CD4-positive, alpha-beta T cell treated with Interferon gamma for 1 hour (primary cell): Measurements from ENCODE around the gene SERTAD4.
"Not testable (repeated sequence)": the region's sequence is repeated elsewhere in the genome, so short reads cannot be mapped to it uniquely, and the experiment has no call there.

Experiments used
- DNase-seq: peaks from one replicate; pipeline ENCODE4 v3.0.0-alpha.2; 2020

The SERTAD4 gene

DNA sequence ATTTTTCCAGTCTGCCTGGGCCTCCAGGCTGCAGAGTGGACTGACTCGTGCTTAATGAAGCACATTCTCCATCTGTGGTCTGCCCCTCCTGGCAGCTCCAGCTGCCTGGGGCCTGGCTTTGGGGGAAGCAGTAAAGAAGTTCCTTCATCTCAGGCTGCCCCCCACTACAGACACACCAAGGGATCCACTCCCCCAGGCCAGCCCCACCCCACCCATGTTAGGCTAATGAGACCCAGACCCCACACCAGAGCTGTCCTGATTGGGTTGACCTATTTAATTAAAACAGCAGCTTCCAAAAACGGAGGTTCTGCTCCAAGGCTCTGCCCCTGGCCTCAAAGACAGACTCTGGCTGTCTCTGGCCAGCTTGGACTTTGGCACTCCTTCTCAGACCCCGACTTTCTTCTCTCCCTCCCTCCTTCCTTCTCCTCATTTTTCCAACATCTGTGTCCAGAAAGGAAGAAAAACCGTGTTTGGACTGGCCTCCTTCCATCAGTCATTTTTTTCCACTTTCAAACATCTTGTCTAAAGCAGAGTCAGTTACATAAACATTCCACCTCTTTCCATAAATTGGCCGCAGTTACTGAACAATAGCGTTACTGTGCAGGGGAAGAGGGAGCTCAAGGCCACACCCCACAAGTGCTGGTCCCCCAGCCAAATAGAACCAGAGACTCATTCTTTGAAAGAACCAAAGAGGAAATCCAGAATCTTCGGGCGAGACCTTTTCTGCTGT lies 29.7 kb downstream of the SERTAD4 start:
- no peak for DNase-seq

DNA sequence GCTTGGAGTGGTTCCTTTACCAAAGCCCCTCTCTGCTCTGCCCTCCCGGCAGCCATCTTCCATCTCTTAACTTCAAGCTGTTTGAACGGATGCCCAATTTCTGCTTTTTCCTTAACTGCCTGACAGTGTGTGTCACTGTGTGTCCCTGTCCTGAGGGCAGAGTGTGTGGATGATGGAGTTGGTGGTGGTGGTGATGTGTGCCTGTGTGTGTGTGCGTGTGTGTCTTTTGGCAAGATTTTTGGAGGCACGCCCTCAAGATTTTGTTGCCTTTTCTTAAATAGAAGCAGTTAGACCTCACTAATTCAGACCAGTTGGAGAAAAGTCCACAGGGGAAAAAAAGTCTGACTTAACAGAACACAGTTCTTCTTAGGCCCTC lies 30.3 kb downstream of the SERTAD4 start:
- no peak for DNase-seq

DNA sequence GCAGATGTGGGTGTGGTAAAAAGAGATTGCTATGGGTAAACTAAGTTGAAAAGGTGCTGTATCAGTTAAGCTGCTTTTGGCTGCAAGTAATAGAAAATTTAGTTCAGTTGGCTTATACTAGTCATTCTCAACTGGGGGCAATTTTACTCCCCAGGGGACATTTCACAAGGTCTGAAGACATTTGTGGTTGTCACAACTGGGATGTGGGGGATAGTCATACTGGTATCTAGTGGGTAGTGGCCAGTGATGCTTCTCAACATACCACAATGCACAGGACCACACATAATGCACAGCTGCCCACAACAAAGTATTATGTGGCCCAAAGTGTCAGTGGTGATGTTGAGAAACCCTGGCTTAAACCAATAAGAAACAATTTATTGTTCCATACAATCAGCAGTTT lies 31.4 kb downstream of the SERTAD4 start:
- DNase-seq: no peak

DNA sequence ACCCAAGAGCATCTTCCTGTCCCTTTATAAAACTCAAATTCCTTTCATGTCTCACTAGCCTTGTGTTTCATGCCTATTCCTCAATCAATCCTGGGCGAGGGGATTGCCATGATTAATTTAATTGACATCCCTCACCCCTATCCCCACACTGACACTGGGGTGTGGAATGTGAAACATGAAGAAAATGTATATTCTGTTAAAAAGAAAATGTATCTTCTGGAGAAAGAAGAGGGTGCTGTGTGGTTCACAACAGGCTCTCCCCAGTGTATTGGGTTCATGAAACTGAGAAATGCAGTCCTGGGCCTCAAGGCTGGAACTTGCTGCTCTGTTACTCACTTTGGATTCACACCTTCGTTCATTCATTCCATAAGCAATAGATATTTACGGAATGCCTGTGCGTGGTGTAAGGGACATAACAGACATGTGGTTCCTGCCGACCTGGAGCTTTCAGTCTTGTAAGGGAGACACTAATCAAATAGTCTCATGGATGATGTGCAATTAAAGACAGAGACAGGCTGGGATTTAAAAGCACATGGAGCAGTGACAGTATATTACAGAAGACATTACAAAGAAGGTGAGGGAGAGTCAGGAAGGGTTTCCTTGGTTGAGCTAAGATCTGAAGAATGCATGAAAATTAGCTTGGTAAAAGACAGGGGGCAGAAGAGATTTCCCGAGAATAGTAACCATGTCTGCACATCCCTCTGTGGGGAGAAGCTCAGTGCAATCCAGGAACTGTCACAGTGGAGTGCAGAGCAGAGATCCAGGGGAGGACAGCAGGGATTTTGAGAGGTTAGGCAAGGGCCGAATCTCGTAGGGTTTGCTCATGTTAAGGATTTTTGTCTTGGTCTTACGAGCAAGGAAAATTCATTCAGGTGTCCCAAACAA lies 32.1 kb downstream of the SERTAD4 start:
- no peak for DNase-seq

DNA sequence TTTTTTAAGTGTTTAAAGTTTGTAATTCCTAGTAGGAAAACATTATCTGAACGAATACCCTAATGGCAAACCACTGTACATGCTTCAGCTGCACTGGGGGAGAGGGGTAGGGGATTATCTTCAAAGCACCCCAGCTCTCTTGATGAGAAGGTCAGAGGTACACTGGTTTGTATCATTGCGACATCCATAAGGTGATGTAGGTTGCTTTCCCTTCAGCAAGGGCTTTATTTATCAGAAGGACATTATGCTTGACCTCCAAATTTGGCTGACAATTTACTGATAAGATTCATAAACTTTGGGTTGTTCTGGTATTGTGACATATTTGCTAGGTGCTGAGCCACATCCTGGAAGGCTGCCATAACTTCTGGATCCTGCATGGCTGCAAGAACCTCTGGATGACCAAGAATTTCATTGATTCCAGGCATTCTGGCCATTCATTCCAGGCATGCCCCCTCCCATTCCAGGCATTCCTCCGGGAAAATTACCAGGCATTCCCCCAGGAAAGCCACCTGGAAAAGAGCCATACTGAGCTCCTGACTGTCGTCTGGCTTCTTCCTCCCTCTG lies 32.9 kb downstream of the SERTAD4 start:
- DNase-seq: not testable (repeated sequence)

DNA sequence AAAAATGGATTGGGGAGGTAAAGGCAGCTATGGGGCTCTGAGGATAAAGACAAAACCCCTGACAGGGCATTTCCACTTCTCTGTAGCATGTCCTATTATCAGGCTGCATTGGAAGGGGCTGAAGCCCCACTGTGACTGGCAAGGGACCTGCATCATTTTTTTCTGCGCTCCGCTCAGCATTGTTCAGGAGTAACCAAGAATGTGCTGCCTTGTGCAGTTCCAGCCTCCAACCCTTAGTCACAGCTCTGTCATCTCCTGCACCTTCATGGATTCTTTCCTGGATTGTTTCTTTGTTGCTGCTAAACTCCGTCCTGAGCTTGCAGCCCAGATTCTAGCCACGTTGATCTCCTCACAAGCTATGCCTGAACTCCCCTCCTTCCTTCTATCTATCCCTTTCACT lies 37.4 kb downstream of the SERTAD4 start:
- no peak for DNase-seq

DNA sequence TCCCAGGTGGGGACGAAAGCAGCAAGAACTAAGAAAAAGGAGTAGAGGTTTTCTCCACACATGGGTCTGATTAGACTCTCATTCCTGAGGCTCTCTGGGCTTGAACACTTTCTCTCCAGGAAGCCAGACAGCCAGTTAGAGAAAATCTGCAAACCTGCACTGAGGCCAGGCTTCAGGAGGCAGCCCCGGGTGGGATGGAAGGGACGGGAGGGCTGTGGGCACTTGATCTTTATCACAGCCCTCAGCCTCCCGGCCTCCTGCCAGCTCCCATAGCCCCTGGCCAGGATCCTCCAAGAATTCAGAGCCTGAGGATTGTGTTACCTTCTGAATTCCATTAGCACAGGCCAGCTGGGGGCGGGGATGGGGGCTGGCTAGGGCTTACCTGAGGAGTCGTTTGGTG lies 40.1 kb downstream of the SERTAD4 start:
- DNase-seq: no peak

DNA sequence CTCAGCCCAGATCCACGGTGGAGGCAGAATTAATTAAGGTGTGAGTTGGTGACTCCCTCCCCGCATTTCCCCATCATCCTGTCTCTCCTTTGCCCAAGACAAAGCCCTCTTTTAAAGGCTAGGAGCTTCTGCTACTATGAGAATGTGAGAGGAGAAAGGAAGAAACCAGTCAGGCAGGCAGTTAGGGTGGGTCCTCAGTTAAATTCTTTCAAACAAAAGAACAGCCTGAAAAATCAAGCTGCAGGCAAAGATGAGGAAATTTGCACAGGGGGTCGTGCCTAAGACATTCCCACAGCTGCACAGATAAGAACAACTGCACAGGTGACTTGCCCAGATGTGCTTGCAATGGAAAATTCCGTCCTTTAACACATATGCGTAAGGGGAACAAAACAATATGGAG lies 47.6 kb downstream of the SERTAD4 start:
- DNase-seq: no peak

DNA sequence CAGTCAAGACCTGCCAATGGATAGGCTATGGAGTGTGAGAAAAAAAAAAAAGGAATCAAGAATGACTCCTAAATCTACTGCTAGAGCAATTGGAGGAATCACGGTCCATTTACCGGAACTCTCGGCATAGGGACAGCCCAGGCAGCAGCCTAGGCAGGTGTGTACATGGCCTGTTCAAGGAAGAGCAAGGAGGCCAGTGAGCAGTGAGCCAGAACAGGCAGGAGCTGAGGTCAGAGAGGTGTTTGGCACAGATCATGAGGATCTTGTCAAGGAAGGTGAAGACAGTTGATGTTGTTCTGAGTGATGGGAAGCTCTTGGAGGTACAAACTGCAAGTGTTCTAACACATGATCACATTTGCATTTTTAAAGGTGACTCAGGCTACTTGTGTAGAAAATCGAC lies 55.5 kb downstream of the SERTAD4 start:
- no peak for DNase-seq

DNA sequence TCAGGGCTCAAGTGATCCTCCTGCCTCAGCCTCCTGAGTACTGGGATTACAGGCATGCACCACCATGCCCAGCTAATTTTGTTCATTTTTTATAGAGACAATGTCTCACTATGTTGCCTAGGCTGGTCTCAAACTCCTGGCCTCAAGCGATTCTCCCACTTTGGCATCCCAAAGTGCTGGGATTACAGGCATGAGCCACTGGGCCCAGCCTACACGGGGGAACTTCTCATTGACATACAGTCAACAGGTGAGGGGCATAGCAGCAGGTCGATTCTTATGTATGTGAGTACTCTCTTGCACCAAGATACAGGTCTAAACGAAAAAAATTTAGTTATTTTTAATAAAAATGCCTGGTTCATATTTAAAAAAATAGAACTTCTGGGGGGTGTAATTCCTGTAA lies 56.7 kb downstream of the SERTAD4 start:
- no peak for DNase-seq

DNA sequence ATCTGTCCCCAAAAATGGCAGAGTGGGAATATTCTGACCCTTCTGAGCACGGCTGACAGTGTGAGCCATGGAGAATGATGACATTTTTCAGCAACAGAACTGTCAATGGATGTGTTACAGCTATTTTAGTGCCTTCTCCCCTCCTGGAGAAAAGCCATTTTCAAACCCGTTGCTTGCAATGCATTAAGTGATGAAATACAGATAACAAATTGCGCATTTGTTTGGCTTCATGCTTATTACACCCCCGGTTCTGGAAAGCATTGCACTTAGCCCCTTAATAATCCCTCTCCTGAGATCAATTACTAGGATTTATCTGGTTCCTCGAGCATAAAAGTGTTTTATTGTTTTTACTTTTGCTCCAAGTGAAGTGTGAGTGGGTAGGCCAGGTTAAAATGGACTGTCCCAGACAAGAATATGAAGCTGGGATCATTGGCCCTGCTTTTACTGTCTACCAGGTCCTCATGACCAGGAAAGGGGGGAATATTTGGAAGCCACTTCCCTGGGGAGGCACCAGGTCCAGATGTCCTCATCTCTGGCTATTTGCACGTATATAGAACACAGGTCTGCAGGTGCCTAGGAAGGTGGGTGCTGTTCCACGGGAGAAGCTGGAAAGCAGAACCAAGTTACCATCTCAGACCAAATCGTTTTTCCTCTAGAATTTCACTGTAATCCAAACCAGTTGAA lies 58.6 kb downstream of the SERTAD4 start:
- no peak for DNase-seq

DNA sequence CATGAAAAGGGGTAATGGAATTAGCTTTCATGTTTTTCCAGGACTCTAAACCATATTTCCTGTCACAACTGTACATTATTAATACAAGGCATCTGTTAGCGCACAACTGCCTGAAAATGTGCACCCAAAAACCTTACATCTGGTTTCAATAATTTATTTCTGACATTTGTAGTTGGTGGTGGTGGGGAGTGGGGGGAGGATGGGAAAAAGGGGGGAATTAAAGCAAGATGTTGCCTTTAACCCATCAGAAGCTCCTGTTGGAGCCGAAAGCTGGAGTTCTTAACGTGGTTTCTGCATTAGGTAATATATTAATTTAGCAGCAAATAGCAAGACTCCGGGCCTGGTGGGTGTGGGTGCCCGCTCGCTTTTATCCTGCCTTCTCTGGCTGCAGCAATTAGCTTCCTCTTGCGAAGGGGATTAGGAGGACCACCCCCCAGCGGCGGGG lies 59.2 kb downstream of the SERTAD4 start:
- no peak for DNase-seq

DNA sequence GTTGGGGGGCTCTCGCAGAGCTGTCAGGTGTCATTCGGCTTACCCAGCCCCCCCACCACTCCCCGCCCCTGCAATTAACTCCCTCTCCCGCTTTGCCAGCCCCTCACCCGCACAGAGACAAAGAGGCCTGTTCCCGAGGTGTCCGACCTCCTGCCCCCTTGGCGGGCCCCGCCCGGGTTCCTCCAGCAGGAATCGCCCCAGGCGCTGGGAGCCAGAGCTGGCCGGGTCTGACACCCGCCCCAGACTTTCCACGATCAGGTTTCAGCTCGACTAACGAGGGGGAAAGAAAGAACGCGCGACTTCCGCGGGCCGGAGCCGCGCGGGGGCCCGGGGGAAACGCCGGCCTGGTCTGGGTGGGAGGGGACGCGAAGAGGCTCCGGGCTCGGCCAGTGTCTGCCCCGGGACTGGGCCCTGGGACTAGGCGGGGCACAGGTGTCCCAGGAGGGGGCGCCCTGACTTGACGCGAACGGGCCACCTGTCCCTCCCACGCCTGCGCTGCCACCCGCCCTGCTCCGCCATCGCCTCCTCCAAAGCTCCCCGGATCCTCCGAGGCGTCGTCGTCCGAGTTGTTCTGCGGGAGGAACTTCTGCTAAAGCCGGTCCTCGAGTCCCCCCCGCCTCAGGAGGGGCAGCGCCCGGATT lies 59.8 kb downstream of the SERTAD4 start:
- peak; percentile 5 for DNase-seq

DNA sequence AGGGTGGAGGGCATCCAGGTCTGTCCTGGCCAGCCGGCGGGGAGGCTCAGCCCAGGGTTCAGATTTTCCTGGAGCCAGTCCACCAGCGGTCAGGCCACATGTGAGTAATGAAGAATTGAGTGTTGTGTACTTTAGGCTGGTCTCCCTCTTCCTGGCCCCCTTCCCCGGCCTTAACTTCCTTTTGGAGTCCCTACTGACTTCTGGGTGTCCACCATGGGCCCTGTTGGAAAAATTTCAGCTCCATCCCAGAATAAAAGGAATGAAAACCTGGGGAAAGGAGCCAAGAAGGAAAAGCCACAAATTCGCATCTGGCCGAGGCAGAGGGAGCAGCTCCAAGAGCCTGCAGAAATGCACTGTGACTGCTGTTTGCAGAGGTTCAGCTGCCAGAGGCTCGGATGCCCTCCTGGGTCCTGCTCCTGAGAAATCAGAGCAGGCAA lies 60.6 kb downstream of the SERTAD4 start:
- DNase-seq: no peak

DNA sequence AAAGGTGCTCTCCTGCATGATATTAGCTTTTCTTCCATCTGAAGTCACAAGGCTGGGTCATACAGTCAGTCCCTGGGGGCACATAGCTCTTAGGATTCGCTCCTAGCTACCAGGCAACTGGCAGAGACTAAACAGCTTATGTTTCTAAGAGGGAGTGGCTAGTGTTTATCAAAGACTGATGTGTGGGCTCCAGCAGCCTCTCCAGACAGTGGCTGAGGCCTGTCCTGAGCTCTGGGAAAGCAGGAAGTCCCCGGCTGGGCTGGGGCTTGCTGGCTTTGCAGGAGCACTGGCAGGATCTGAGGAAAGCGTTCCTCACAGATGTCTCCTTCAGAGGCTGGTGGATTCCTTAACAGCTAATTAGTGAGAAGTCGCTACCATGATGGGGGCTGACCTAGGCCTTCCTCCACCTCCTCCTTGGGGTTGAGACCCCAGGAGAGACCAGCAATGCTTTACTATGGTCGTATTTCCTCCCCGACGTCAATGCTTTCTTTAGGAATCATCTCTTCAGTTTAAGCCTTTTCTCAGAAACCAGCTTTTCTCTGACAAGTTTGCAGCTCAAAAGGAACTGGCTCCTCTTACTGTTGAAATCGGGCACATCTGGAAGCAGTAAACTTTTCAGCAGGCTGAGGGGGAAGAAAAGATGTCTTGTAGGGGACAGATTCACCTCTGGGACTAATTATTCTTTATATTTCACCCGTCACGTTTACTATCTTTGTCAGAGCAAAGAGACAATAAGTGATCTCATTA lies 62.6 kb downstream of the SERTAD4 start:
- DNase-seq: no peak
